SU-DHL-6 (cell line): Measurements from ENCODE around the gene NBEA.

ENCODE experiments used
- H2AFZ ChIP-seq: fragments of 200-600 bp; sonication (generic); 2 replicates; pipeline ENCODE4 v1.6.1; 2014; ENCODE audit warnings: low read depth, mild to moderate bottlenecking, moderate library complexity, mixed read lengths, antibody characterized with exemption, low read length; ENCODE audit not compliant: severe bottlenecking
- H3F3A ChIP-seq: fragments of 200-600 bp; shearing (Covaris generic); 2 replicates; pipeline ENCODE4 v1.6.0; 2016; ENCODE audit warnings: antibody characterized with exemption, mild to moderate bottlenecking; ENCODE audit not compliant: insufficient read depth
- H3K27ac ChIP-seq: fragments of 200-600 bp; sonication (generic); 2 replicates; pipeline ENCODE4 v1.5.1; 2016; ENCODE audit warnings: low read depth, mild to moderate bottlenecking, low read length, moderate library complexity, mixed read lengths
- H3K27me3 ChIP-seq: fragments of 200-600 bp; sonication (generic), shearing (Covaris generic); 2 replicates; pipeline ENCODE4 v1.6.0; 2014; ENCODE audit warnings: mild to moderate bottlenecking, low read length
- H3K36me3 ChIP-seq: fragments of 200-600 bp; sonication (generic); 2 replicates; pipeline ENCODE4 v1.6.1; 2014; ENCODE audit warnings: mild to moderate bottlenecking, low read length, mixed read lengths
- H3K4me2 ChIP-seq: fragments of 300-600, 200-600 bp; shearing (Covaris generic), sonication (generic); 2 replicates; pipeline ENCODE4 v1.6.0; 2014; ENCODE audit warnings: low read length, low read depth, mild to moderate bottlenecking; ENCODE audit not compliant: poor library complexity, severe bottlenecking
- H3K4me3 ChIP-seq: fragments of 200-600 bp; sonication (generic); 2 replicates; pipeline ENCODE4 v1.5.1; 2014; ENCODE audit warnings: antibody characterized with exemption, low read length, mild to moderate bottlenecking, mixed read lengths; ENCODE audit not compliant: insufficient read depth, poor library complexity, severe bottlenecking
- H3K79me2 ChIP-seq: fragments of 200-600 bp; sonication (generic); 2 replicates; pipeline ENCODE4 v1.6.1; 2014; ENCODE audit warnings: mild to moderate bottlenecking, low read length, moderate library complexity; ENCODE audit not compliant: insufficient read depth
- H3K9ac ChIP-seq: fragments of 200-600 bp; sonication (generic); 2 replicates; pipeline ENCODE4 v1.7.0; 2014; ENCODE audit warnings: mild to moderate bottlenecking, low read length
- H3K9me2 ChIP-seq: fragments of 200-600 bp; sonication (generic); replicated peaks from 2 replicates; pipeline ENCODE4 v1.6.1; 2014; ENCODE audit warnings: low read length; ENCODE audit not compliant: insufficient read depth
- H3K9me3 ChIP-seq: fragments of 200-600 bp; sonication (generic); 2 replicates; pipeline ENCODE4 v1.6.1; 2014; ENCODE audit warnings: low read length, mixed read lengths; ENCODE audit not compliant: insufficient read depth
- H4K20me1 ChIP-seq: fragments of 200-600 bp; sonication (generic); 2 replicates; pipeline ENCODE4 v1.6.1; 2014; ENCODE audit warnings: low read depth, mild to moderate bottlenecking, antibody characterized with exemption, low read length, moderate library complexity, mixed read lengths
- CTCF ChIP-seq: fragments of 200-600 bp; sonication (generic); IDR thresholded peaks from one replicate; pipeline ENCODE4 v1.5.1; 2017; ENCODE audit warnings: antibody characterized with exemption, mild to moderate bottlenecking, low read length, moderate library complexity; ENCODE audit not compliant: insufficient read depth, poor library complexity, severe bottlenecking
- EZH2phosphoT487 ChIP-seq: fragments of 200-600 bp; sonication (generic), shearing (Covaris generic); conservative IDR thresholded peaks from 2 replicates; pipeline ENCODE4 v1.6.1; 2018; ENCODE audit warnings: mild to moderate bottlenecking, antibody characterized with exemption, low read length, moderate library complexity, mixed read lengths

Gene NBEA

DNA sequence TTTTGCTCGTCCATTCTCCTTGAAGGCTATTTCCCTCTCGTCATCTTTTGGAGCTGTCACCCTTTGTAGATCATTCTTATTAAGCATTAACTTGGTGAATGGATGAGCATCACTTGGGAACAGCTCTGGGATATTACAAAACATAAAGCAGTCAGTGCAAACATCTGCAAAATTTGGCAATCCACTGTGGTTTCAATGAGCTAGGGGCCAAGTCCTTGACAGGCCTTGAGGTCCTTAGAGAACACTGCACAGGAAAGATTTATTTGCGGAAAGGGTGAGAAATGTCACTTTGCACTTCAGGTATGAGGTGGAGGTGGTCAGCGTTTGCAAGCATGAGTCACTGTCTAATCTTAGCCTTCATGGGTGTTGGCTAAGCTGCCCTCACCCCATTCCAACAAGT is 774.1 kb downstream of the NBEA start:
- Histone ChIP-seq H3K27me3 (no peaks in the 10 kb centered on the region), H3K4me2 (no peak overlapping the region), H3K27ac (no peak overlapping the region), H3F3A (no peaks in the 10 kb centered on the region), H3K79me2 (no peaks in the 10 kb centered on the region), H3K9me3 (no peaks in the 10 kb centered on the region), H3K9ac (no peak overlapping the region), H3K4me3 (no peak overlapping the region), H4K20me1 (no peaks in the 10 kb centered on the region), H3K36me3 (no peaks in the 10 kb centered on the region), H3K9me2 (no peaks in the 10 kb centered on the region), H2AFZ (no peak overlapping the region)
- TF ChIP-seq EZH2phosphoT487 (no peak), CTCF (no peak)

DNA sequence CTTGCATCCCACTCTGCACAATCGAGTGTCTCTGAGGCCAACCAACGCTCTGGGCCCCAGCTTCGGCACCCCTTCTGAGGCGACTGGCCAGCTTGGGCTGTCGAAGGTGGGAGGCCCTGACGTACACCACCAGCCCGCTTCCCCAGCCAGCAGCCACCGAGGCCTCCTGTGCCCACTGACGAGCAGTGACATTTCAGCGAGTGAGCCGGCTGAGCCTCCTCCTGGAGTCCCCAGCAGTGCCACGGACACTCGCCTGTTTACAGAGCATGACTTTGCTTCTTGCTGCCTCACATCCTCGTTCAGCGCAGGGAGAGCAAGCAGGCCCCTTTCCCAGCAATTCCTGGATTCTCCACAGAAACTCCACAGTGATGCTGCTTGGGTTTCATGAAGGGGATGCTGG is 774.7 kb downstream of the NBEA start:
- Histone ChIP-seq H3K4me2 (no peak overlapping the region), H3K79me2 (no peaks in the 10 kb centered on the region), H3K4me3 (no peak overlapping the region), H3K9me2 (no peaks in the 10 kb centered on the region), H3K9ac (no peak overlapping the region), H2AFZ (no peak overlapping the region), H4K20me1 (no peaks in the 10 kb centered on the region), H3K36me3 (no peaks in the 10 kb centered on the region), H3K9me3 (no peaks in the 10 kb centered on the region), H3F3A (no peaks in the 10 kb centered on the region), H3K27me3 (no peaks in the 10 kb centered on the region), H3K27ac (no peak overlapping the region)
- no peak for TF ChIP-seq CTCF
- no peak for TF ChIP-seq EZH2phosphoT487

DNA sequence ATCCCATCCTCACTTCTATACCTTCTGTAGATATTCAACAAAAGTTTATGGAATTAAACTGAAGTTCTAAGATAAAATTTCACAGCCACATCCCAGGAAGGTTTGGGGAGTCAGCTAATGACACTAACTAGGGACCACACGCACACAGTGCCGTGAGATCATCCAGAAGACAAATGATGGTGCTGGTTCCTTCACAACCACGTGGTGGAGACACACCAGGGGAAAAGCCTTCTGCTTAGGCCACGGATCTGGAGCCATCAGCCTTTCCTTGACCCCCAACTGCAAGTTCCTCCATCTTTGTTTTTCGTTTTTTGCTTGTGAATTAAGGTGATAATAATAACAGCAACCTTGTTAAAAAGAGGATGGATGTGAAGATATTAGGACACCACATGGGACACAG is 776.0 kb downstream of the NBEA start:
- no peaks in the 10 kb centered on the region for H3K9me2 ChIP-seq
- no peak overlapping the region for H3K27ac ChIP-seq

More for the DNA sequence above, 776.0 kb downstream of the NBEA start:
- Histone ChIP-seq H3K36me3 (no peaks in the 10 kb centered on the region), H3K4me2 (no peak overlapping the region), H3K79me2 (no peaks in the 10 kb centered on the region), H4K20me1 (no peaks in the 10 kb centered on the region), H3K4me3 (no peak overlapping the region), H3F3A (no peaks in the 10 kb centered on the region), H3K9me3 (no peaks in the 10 kb centered on the region), H2AFZ (no peak overlapping the region), H3K27me3 (no peaks in the 10 kb centered on the region), H3K9ac (no peak overlapping the region)
- TF ChIP-seq CTCF = no peak
